GM19463 (cell line): ENCODE data around the gene CXCL9.
"Not testable (repeated sequence)": the region's sequence is repeated elsewhere in the genome, so short reads cannot be mapped to it uniquely, and the experiment has no call there.

Source experiments
- ATAC-seq: cut with Tn5 transposase; IDR thresholded peaks from one replicate; pipeline ENCODE4 v1.9.1; 2021; ENCODE audit warnings: mild to moderate bottlenecking, moderate library complexity; ENCODE audit not compliant: unreplicated experiment

The CXCL9 gene

GRCh38 chr4:75963558-75963957 lies 43.8 kb downstream of the CXCL9 start:
- ATAC-seq = no peak

GRCh38 chr4:75962072-75962471 lies 45.2 kb downstream of the CXCL9 start:
- not testable (repeated sequence) for ATAC-seq

DNA sequence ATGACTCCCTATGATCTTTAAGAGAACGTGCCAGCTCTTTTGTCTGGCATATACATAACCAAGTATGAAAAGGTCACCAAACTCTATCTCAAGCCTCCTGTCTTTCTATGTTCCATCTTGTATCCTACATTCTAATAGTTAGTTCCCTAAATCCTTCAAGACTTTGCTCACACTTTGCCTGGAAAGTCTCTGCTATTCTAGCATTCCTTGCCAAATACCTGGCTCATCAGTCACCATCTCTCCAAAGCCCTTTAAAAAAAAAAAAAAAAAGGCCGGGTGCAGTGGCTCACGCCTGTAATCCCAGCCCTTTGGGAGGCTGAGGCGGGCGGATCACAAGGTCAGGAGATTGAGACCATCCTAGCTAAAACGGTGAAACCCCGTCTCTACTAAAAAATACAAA lies 48.8 kb downstream of the CXCL9 start:
- ATAC-seq = not testable (repeated sequence)

DNA sequence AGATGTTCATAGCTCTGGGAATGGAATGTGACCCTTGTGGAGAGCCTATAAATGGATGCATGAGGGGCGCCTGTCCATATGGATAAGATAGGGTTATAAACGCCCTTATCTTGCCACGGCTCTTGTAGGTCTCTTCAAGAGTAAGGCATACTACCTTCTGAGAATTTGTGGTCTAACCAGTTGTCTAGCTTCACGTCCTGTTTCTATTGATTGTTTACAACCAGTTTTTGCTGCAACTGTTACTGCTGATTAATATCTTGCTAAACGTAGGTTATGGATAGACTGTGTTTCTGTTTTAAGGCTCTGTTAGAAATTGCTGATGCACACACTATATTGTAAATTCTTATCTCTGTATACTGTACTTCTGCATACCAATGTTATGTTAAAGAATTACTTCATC lies 52.5 kb downstream of the CXCL9 start:
- ATAC-seq = not testable (repeated sequence)

DNA sequence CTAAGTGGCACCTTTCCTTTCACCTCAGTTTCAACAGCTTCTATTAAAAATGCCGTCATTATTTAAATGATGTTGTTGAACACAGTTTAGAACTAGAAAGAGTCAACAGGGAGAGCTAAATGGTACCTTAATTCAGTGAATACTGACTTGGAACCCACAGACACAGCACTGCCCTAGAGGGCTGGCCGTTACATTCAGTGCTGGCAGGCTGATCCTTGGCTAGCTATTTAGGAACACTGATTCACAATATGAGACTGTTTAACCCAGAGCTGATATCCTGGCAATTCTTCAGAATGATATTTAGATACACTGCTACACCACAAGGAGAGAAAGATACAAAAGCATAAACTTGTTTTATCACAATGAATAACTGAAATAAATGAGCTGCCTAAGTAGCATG lies 53.8 kb downstream of the CXCL9 start:
- no peak for ATAC-seq
